ENCODE results near the gene ADGRF5.

ADGRF5 gene

DNA sequence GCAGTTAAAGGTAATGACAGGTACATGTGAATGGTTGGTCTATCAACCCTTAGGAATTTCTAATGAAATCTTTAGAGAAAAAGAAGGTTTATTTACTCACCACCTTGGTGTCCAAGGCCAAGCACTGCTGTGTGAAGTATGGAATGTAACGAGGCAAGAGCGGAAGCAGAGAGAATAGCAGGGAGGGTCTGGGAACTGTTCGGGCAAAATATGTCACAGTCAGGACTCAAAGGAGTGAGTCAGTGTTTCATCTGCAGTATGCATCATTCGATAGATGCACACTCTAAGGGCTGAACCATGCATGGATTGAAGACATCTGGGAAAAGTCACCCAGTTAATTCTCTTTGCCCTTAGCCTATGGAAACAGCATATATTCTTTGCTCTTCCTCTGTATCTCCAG is 33.2 kb downstream of the ADGRF5 start:
- H3F3A ChIP-seq (ENCODE audit: low read depth) = no peaks in the 10 kb centered on the region
- no peaks in the 10 kb centered on the region for H3K27me3 ChIP-seq (ENCODE audit: insufficient read depth, low read length, poor library complexity, severe bottlenecking)
- no peaks in the 10 kb centered on the region for H3K36me3 ChIP-seq (ENCODE audit: insufficient read depth, low read length)
- no peak for TF ChIP-seq EZH2phosphoT487 (IDR thresholded peaks at IDR 0.05; ENCODE audit: borderline replicate concordance)
- TF ChIP-seq, protein P1, sequence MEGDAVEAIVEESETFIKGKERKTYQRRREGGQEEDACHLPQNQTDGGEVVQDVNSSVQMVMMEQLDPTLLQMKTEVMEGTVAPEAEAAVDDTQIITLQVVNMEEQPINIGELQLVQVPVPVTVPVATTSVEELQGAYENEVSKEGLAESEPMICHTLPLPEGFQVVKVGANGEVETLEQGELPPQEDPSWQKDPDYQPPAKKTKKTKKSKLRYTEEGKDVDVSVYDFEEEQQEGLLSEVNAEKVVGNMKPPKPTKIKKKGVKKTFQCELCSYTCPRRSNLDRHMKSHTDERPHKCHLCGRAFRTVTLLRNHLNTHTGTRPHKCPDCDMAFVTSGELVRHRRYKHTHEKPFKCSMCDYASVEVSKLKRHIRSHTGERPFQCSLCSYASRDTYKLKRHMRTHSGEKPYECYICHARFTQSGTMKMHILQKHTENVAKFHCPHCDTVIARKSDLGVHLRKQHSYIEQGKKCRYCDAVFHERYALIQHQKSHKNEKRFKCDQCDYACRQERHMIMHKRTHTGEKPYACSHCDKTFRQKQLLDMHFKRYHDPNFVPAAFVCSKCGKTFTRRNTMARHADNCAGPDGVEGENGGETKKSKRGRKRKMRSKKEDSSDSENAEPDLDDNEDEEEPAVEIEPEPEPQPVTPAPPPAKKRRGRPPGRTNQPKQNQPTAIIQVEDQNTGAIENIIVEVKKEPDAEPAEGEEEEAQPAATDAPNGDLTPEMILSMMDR (conservative IDR thresholded peaks at IDR 0.05; ENCODE audit: low read length) = no peak
- H3K9me3 ChIP-seq (ENCODE audit: insufficient read depth, low read depth, low read length) = no peaks in the 10 kb centered on the region
- H3K79me2 ChIP-seq (ENCODE audit: insufficient read depth, low read length) = no peaks in the 10 kb centered on the region
- no peak overlapping the region for H3K4me2 ChIP-seq (ENCODE audit: low read depth, low read length, poor library complexity, severe bottlenecking)
- H3K4me3 ChIP-seq (ENCODE audit: low read length, poor library complexity, severe bottlenecking) = no peak overlapping the region
- H2AFZ ChIP-seq (ENCODE audit: low read length) = no peak overlapping the region
- H4K20me1 ChIP-seq (ENCODE audit: insufficient read depth, low read length, poor library complexity, severe bottlenecking) = no peaks in the 10 kb centered on the region
- H3K9ac ChIP-seq (ENCODE audit: low read depth, low read length, poor library complexity, severe bottlenecking) = no peak overlapping the region
- H3K4me1 ChIP-seq (ENCODE audit: insufficient read depth, low read length, poor library complexity, severe bottlenecking) = no peaks in the 10 kb centered on the region
- H3K9me2 ChIP-seq (replicated peaks; ENCODE audit: low read depth, low read length) = peaks cover 3% of the 10 kb centered on the region; the same call in 1 of the 2 replicates

DNA sequence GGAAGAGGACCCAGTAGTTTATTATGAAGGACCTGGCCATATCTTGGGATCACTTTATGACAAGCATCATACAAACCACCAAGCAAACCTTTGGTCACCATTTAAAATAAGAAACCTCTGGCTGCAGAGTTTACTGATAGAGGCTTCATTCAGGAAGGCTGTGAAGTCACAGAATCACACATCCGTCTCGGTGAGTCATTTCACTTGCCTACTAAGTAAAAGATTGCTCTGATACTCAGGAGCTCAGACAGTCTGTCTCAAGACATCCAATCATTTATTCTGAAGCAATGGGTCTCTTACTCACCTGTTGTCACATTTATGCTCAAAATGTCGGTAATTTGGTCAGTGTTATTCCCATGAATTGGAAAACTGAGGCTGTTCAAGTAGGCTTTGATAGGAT is 33.7 kb downstream of the ADGRF5 start:
- no peak overlapping the region for H3K9ac ChIP-seq (ENCODE audit: low read depth, low read length, poor library complexity, severe bottlenecking)
- H3K4me2 ChIP-seq (ENCODE audit: low read depth, low read length, poor library complexity, severe bottlenecking) = no peak overlapping the region
- no peak overlapping the region for H3K4me3 ChIP-seq (ENCODE audit: low read length, poor library complexity, severe bottlenecking)
- no peaks in the 10 kb centered on the region for H3K27me3 ChIP-seq (ENCODE audit: insufficient read depth, low read length, poor library complexity, severe bottlenecking)
- no peaks in the 10 kb centered on the region for H3K36me3 ChIP-seq (ENCODE audit: insufficient read depth, low read length)
- no peaks in the 10 kb centered on the region for H4K20me1 ChIP-seq (ENCODE audit: insufficient read depth, low read length, poor library complexity, severe bottlenecking)
- H3K9me3 ChIP-seq (ENCODE audit: insufficient read depth, low read depth, low read length) = no peaks in the 10 kb centered on the region
- H3K9me2 ChIP-seq (replicated peaks; ENCODE audit: low read depth, low read length) = peaks cover 3% of the 10 kb centered on the region; the same call in 1 of the 2 replicates
- H3K4me1 ChIP-seq (ENCODE audit: insufficient read depth, low read length, poor library complexity, severe bottlenecking) = no peaks in the 10 kb centered on the region
- H3F3A ChIP-seq (ENCODE audit: low read depth) = no peaks in the 10 kb centered on the region
- H3K79me2 ChIP-seq (ENCODE audit: insufficient read depth, low read length) = no peaks in the 10 kb centered on the region
- no peak for TF ChIP-seq EZH2phosphoT487 (IDR thresholded peaks at IDR 0.05; ENCODE audit: borderline replicate concordance)
- TF ChIP-seq, protein P1 (conservative IDR thresholded peaks at IDR 0.05; ENCODE audit: low read length) = no peak
- no peak overlapping the region for H2AFZ ChIP-seq (ENCODE audit: low read length)

DNA sequence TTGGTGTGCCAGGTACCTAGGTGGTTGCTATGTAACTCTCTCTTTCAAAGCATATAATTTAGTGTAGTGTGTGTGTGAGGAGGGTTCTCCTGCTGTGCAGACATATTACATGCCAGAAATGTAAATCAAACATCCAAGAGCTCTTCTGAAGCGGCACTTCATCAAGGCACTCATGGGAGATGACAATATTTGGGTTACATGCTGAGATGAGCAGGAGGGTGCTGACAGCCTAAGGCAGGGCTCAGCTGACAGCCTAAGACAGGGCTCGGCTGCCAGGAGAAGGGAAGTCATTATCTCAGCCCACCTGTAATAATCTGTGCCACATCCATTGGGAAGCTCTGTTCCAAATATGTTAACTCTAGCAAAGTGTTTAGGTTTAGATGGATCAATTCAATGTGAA is 39.1 kb downstream of the ADGRF5 start:
- Histone ChIP-seq H3K9me2 (replicated peaks; ENCODE audit: low read depth, low read length) (no peaks in the 10 kb centered on the region; the same call in 1 of the 2 replicates), H3K79me2 (ENCODE audit: insufficient read depth, low read length) (no peaks in the 10 kb centered on the region), H3K27me3 (ENCODE audit: insufficient read depth, low read length, poor library complexity, severe bottlenecking) (no peaks in the 10 kb centered on the region), H3K9ac (ENCODE audit: low read depth, low read length, poor library complexity, severe bottlenecking) (no peak overlapping the region), H3F3A (ENCODE audit: low read depth) (no peaks in the 10 kb centered on the region), H3K4me3 (ENCODE audit: low read length, poor library complexity, severe bottlenecking) (no peak overlapping the region), H3K4me1 (ENCODE audit: insufficient read depth, low read length, poor library complexity, severe bottlenecking) (no peaks in the 10 kb centered on the region), H3K9me3 (ENCODE audit: insufficient read depth, low read depth, low read length) (no peaks in the 10 kb centered on the region), H3K4me2 (ENCODE audit: low read depth, low read length, poor library complexity, severe bottlenecking) (no peak overlapping the region), H4K20me1 (ENCODE audit: insufficient read depth, low read length, poor library complexity, severe bottlenecking) (no peaks in the 10 kb centered on the region), H2AFZ (ENCODE audit: low read length) (no peak overlapping the region), H3K36me3 (ENCODE audit: insufficient read depth, low read length) (no peaks in the 10 kb centered on the region)
- TF ChIP-seq, protein P1 (conservative IDR thresholded peaks at IDR 0.05; ENCODE audit: low read length) = no peak
- TF ChIP-seq EZH2phosphoT487 (IDR thresholded peaks at IDR 0.05; ENCODE audit: borderline replicate concordance) = no peak

All from Loucy (cell line).